Smooth muscle cell (in vitro differentiated cells): ENCODE results near the gene DLG2. TPM values are rescaled to one million over a fixed set of nuclear protein-coding genes. Genes with fewer than 3 reads are reported as not detected.

Experiments used
- DNase-seq: peaks from one replicate; lab custom pipeline; 2025; ENCODE audit not compliant: unreplicated experiment; lab: John Stamatoyannopoulos, UW
- H2AFZ ChIP-seq: fragments of 200-600 bp; sonication (generic); 2 replicates; pipeline ENCODE4 v1.6.0; 2016; ENCODE audit warnings: antibody characterized with exemption, low read depth, mild to moderate bottlenecking
- H3F3A ChIP-seq: fragments of 200-600 bp; sonication (generic); 2 replicates; pipeline ENCODE4 v1.6.0; 2017; ENCODE audit warnings: antibody characterized with exemption, low read depth
- H3K27ac ChIP-seq: fragments of 200-600 bp; sonication (generic); 2 replicates; pipeline ENCODE4 v1.5.1; 2016; ENCODE audit warnings: low read depth, mild to moderate bottlenecking
- H3K27me3 ChIP-seq: fragments of 200-600 bp; sonication (generic); 2 replicates; pipeline ENCODE4 v1.6.1; 2016; ENCODE audit warnings: low read depth, mild to moderate bottlenecking
- H3K36me3 ChIP-seq: fragments of 200-600 bp; sonication (generic); 2 replicates; pipeline ENCODE4 v1.5.1; 2016; ENCODE audit warnings: low read depth
- H3K4me1 ChIP-seq: fragments of 200-600 bp; sonication (generic); 2 replicates; pipeline ENCODE4 v1.5.1; 2016; ENCODE audit warnings: low read depth
- H3K4me2 ChIP-seq: fragments of 200-600 bp; sonication (generic); 2 replicates; pipeline ENCODE4 v1.6.0; 2016; ENCODE audit warnings: mild to moderate bottlenecking
- H3K4me3 ChIP-seq: fragments of 200-600 bp; sonication (generic); 2 replicates; pipeline ENCODE4 v1.5.1; 2016; ENCODE audit warnings: mild to moderate bottlenecking
- H3K79me2 ChIP-seq: fragments of 200-600 bp; sonication (generic); 2 replicates; pipeline ENCODE4 v1.6.0; 2016; ENCODE audit warnings: low read depth, mild to moderate bottlenecking
- H3K9ac ChIP-seq: fragments of 200-600 bp; sonication (generic); 2 replicates; pipeline ENCODE4 v1.6.0; 2016; ENCODE audit warnings: low read depth
- H3K9me3 ChIP-seq: fragments of 200-600 bp; sonication (generic); replicated peaks from 2 replicates; pipeline ENCODE4 v1.5.1; 2016; ENCODE audit warnings: low read depth
- H4K20me1 ChIP-seq: fragments of 200-600 bp; sonication (generic); 2 replicates; pipeline ENCODE4 v1.6.0; 2016; ENCODE audit warnings: low read depth
- CTCF ChIP-seq: fragments of 200-600 bp; sonication (generic); IDR thresholded peaks from 2 replicates; pipeline ENCODE4 v1.5.1; 2017; ENCODE audit warnings: borderline replicate concordance, mild to moderate bottlenecking, antibody characterized with exemption; ENCODE audit not compliant: insufficient read depth, poor library complexity, severe bottlenecking
- WGBS: methylation state at CpG from one replicate; pipeline ENCODE4 v1.1.7; 2016; ENCODE audit warnings: low lambda C conversion rate; 5-methylcytosine and 5-hydroxymethylcytosine counted together
- polyA plus RNA-seq: library from polyadenylated mRNA; unstranded; fragments of >200 nt; fragmentation: Nextera tagmentation; extraction: Ambion mirVana; gene quantifications from 2 replicates; pipeline ENCODE4 v1.2.1, GENCODE V29; 2016
- total RNA-seq: library from RNA; depleted of rRNA; stranded (reverse); fragments of >200 nt; gene quantifications from 2 replicates; pipeline ENCODE4 v1.2.3, GENCODE V29; 2014

DLG2 gene
- total and polyA plus RNA-seq, 2 experiments from 2014 or later = 0.74 to 1.1 TPM

GRCh38 chr11:84069048-84069447 lies 1558.1 kb downstream of the DLG2 start:
- Histone ChIP-seq H3F3A (no peaks in the 10 kb centered on the region), H2AFZ (no peak overlapping the region), H4K20me1 (no peaks in the 10 kb centered on the region), H3K4me3 (no peak overlapping the region), H3K79me2 (no peaks in the 10 kb centered on the region), H3K4me1 (no peaks in the 10 kb centered on the region), H3K4me2 (no peak overlapping the region), H3K9me3 (no peaks in the 10 kb centered on the region), H3K27me3 (no peaks in the 10 kb centered on the region), H3K36me3 (no peaks in the 10 kb centered on the region), H3K27ac (no peak overlapping the region), H3K9ac (no peak overlapping the region)
- no peak for TF ChIP-seq CTCF
- WGBS = 88% methylated on average over 1 of the region's 1 CpG
- DNase-seq = no peak

DNA sequence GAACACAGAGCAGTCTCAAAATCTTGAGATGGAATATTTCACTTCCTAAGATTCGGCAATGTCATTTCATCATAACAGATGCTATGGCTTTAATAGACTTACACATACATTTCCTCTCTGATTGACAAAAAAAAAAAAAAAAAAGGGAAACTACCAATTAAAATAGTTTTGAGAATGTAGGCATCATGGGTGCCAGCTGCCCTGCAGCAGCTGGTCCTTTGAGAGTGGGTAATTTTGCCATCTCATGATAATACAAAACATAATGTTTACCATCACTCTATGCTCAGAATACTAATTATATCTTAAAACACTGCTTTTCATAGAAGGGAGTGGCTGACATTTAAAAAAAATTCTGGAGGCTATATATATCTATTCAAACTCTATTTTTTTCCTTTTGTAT lies 1565.4 kb downstream of the DLG2 start:
- DNase-seq = no peak

GRCh38 chr11:84056653-84057376 lies 1570.3 kb downstream of the DLG2 start:
- H3K9ac ChIP-seq = no peak overlapping the region
- no peak for TF ChIP-seq CTCF
- no peaks in the 10 kb centered on the region for H3K79me2 ChIP-seq
- no peak overlapping the region for H2AFZ ChIP-seq
- no peaks in the 10 kb centered on the region for H3K9me3 ChIP-seq
- H3K4me3 ChIP-seq = no peak overlapping the region
- DNase-seq = no peak
- H3K4me1 ChIP-seq = no peaks in the 10 kb centered on the region
- no peaks in the 10 kb centered on the region for H4K20me1 ChIP-seq
- H3K27ac ChIP-seq = no peak overlapping the region
- no peak overlapping the region for H3K4me2 ChIP-seq
- H3K36me3 ChIP-seq = no peaks in the 10 kb centered on the region
- H3F3A ChIP-seq = no peaks in the 10 kb centered on the region
- WGBS = 89% methylated on average over 6 of the region's 6 CpGs
- H3K27me3 ChIP-seq = no peaks in the 10 kb centered on the region

More for the DNA sequence above, 1565.4 kb downstream of the DLG2 start:
- WGBS = 91% methylated on average over 1 of the region's 1 CpG
- no peak overlapping the region for H3K27ac ChIP-seq
- H3K36me3 ChIP-seq = no peaks in the 10 kb centered on the region
- H3F3A ChIP-seq = no peaks in the 10 kb centered on the region
- no peak overlapping the region for H3K4me3 ChIP-seq
- no peaks in the 10 kb centered on the region for H3K79me2 ChIP-seq
- no peaks in the 10 kb centered on the region for H3K9me3 ChIP-seq
- H3K27me3 ChIP-seq = no peaks in the 10 kb centered on the region
- H3K4me1 ChIP-seq = no peaks in the 10 kb centered on the region
- TF ChIP-seq CTCF = no peak
- H2AFZ ChIP-seq = no peak overlapping the region
- H3K9ac ChIP-seq = no peak overlapping the region
- no peak overlapping the region for H3K4me2 ChIP-seq
- H4K20me1 ChIP-seq = no peaks in the 10 kb centered on the region

DNA sequence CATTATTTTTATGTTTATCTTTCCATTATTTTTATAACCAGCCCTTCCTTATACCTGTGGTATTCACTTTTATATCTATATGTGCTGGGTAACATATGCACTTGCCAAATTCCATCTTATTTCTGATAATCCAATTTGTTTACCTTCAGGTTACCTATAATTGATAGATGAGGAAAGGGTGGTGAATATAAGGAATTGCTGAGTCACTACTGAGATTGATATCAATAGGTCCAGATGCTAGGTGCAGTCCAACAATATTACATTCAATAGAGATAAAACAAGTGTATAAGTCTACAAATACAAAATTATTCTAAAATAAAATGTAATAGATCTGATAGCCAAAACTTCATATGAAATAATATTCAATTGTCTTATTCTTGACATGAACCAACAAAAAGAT lies 1582.0 kb downstream of the DLG2 start:
- Histone ChIP-seq H3K27ac (no peak overlapping the region), H3F3A (no peaks in the 10 kb centered on the region), H3K4me1 (peaks cover 8% of the 10 kb centered on the region), H3K79me2 (no peaks in the 10 kb centered on the region), H4K20me1 (no peaks in the 10 kb centered on the region), H3K27me3 (no peaks in the 10 kb centered on the region), H2AFZ (no peak overlapping the region), H3K9me3 (no peaks in the 10 kb centered on the region), H3K4me2 (no peak overlapping the region), H3K4me3 (no peak overlapping the region), H3K9ac (no peak overlapping the region), H3K36me3 (no peaks in the 10 kb centered on the region)
- no peak for TF ChIP-seq CTCF
- DNase-seq = no peak
